HCT116 (cell line): ENCODE data around the gene KYAT1. TPM values are rescaled to one million over a fixed set of nuclear protein-coding genes. Genes with fewer than 3 reads are reported as not detected.

ENCODE experiments used
- ATAC-seq: fragments of 200-7000 bp; cut with Tn5 transposase; 2 replicates; pipeline ENCODE4 v1.9.1; 2020; ENCODE audit warnings: mild to moderate bottlenecking, moderate library complexity
- BruUV-seq: library from RNA; stranded (reverse); fragments of 400-500 nt; replicated peaks from 2 replicates; lab custom pipeline; 2021; lab: Mats Ljungman, UMichigan
- CTCF ChIA-PET: fragments of 300-600 bp; sonication (Branson Sonifier 250); formaldehyde crosslinking; loops from one replicate; lab custom pipeline; 2021; ENCODE audit warnings: antibody characterized with exemption; lab: Charles Lee
- POLR2A ChIA-PET: fragments of 300-600, 350-600 bp; sonication (Branson Sonifier 250); formaldehyde crosslinking; loops from one replicate; lab custom pipeline; 2021; ENCODE audit warnings: antibody characterized with exemption; lab: Charles Lee
- RAD21 ChIA-PET, 2 experiments: fragments of 300-600 bp; sonication (Branson Sonifier 250); formaldehyde crosslinking; loops; one replicate each; lab custom pipeline; 2023; ENCODE audit warnings: low total read pairs in 2 of 2; ENCODE audit not compliant: uncharacterized antibody in 2 of 2, unreplicated experiment in 2 of 2, low non-redundant PET in 1 of 2; lab: Charles Lee
- DNase-seq: peaks from one replicate; pipeline ENCODE4 v3.0.0-alpha.2; 2010; ENCODE audit warnings: low read depth, low spot score
- H2AFZ ChIP-seq: fragments of 200-600 bp; shearing (Covaris generic), sonication (generic); 2 replicates; pipeline ENCODE4 v1.6.1; 2017; ENCODE audit warnings: low read depth, mixed run types, mixed read lengths, antibody characterized with exemption, low read length; ENCODE audit not compliant: poor library complexity, severe bottlenecking
- H3K27ac ChIP-seq: 2 replicates; pipeline ENCODE4 v1.5.1; 2012; ENCODE audit warnings: low read depth, low read length
- H3K27me3 ChIP-seq: fragments of 200-600 bp; sonication (generic); 2 replicates; pipeline ENCODE4 v1.6.1; 2016; ENCODE audit warnings: mixed run types, low read length, mixed read lengths; ENCODE audit not compliant: insufficient read depth
- H3K36me3 ChIP-seq, 2 experiments: fragments of 200-500 bp in 1 of 2; fragments of 200-600 bp in 1 of 2; sonication (Bioruptor generic) in 1 of 2; sonication (generic) in 1 of 2; 2 replicates each; pipeline versions ENCODE4 v1.5.1 to v1.6.1; 2014 to 2016; ENCODE audit warnings: low read length in 2 of 2, inconsistent platforms in 1 of 2, mixed read lengths in 1 of 2, mixed run types in 1 of 2; ENCODE audit not compliant: insufficient read depth in 2 of 2, control insufficient read depth in 1 of 2
- H3K4me1 ChIP-seq, 2 experiments: fragments of 200-600 bp in 1 of 2; sonication (generic) in 1 of 2; 2 replicates each; pipeline versions ENCODE4 v1.5.1 to v1.6.1; 2012 to 2017; ENCODE audit warnings: low read length in 2 of 2, inconsistent platforms in 1 of 2, mild to moderate bottlenecking in 1 of 2, mixed read lengths in 1 of 2, mixed run types in 1 of 2, moderate library complexity in 1 of 2; ENCODE audit not compliant: insufficient read depth in 2 of 2, control insufficient read depth in 1 of 2
- H3K4me2 ChIP-seq: fragments of 200-600 bp; sonication (generic); 2 replicates; pipeline ENCODE4 v1.6.1; 2017; ENCODE audit warnings: mixed run types, low read length, mixed read lengths
- H3K4me3 ChIP-seq, 2 experiments: fragments of 200-600 bp in 1 of 2; sonication (generic) in 1 of 2; replicated peaks in 1 of 2; 2 replicates each; pipeline ENCODE4 v1.5.1; 2011 to 2016; ENCODE audit warnings: low read length in 2 of 2, control low read depth in 1 of 2, low read depth in 1 of 2, mild to moderate bottlenecking in 1 of 2, mixed read lengths in 1 of 2, mixed run types in 1 of 2
- H3K79me2 ChIP-seq: fragments of 200-600 bp; sonication (generic); 2 replicates; pipeline ENCODE4 v1.6.1; 2017; ENCODE audit warnings: mild to moderate bottlenecking, mixed run types, low read length, moderate library complexity, mixed read lengths; ENCODE audit not compliant: insufficient read depth
- H3K9ac ChIP-seq: fragments of 200-600 bp; sonication (generic); 2 replicates; pipeline ENCODE4 v1.6.1; 2016; ENCODE audit warnings: low read length, mixed read lengths
- H3K9me2 ChIP-seq: fragments of 200-600 bp; sonication (generic), shearing (Covaris generic); 2 replicates; pipeline ENCODE4 v1.6.1; 2017; ENCODE audit warnings: mixed run types, mild to moderate bottlenecking, moderate library complexity; ENCODE audit not compliant: insufficient read depth
- H3K9me3 ChIP-seq, 2 experiments: fragments of 200-500 bp in 1 of 2; fragments of 200-600 bp in 1 of 2; sonication (Bioruptor generic) in 1 of 2; sonication (generic) in 1 of 2; 2 replicates each; pipeline ENCODE4 v1.6.1; 2014 to 2017; ENCODE audit warnings: low read length in 2 of 2, mixed read lengths in 2 of 2, inconsistent platforms in 1 of 2, low read depth in 1 of 2, mild to moderate bottlenecking in 1 of 2, mixed run types in 1 of 2, moderate library complexity in 1 of 2; ENCODE audit not compliant: control insufficient read depth in 1 of 2, insufficient read depth in 1 of 2
- H4K20me1 ChIP-seq: fragments of 200-600 bp; sonication (generic), shearing (Covaris generic); 2 replicates; pipeline ENCODE4 v1.6.1; 2017; ENCODE audit warnings: mixed run types, mild to moderate bottlenecking, moderate library complexity; ENCODE audit not compliant: insufficient read depth
- ATF3 ChIP-seq: IDR thresholded peaks from 2 replicates; pipeline ENCODE4 v1.6.1; 2012
- CBX3 ChIP-seq: IDR thresholded peaks from 2 replicates; pipeline ENCODE4 v1.6.1; 2012; ENCODE audit warnings: low read depth
- CEBPB ChIP-seq: IDR thresholded peaks from 2 replicates; pipeline ENCODE4 v1.6.1; 2012; ENCODE audit warnings: low read depth
- CTCF ChIP-seq, 3 experiments: fragments of 200-600 bp in 1 of 3; sonication (generic) in 1 of 3; IDR thresholded peaks in 2 of 3; conservative IDR thresholded peaks in 1 of 3; 2 replicates each; pipeline ENCODE4 v1.5.1; 2012 to 2017; ENCODE audit warnings: low read depth in 2 of 3, low read length in 2 of 3, antibody characterized with exemption in 1 of 3, borderline replicate concordance in 1 of 3, control low read depth in 1 of 3, mild to moderate bottlenecking in 1 of 3, mixed read lengths in 1 of 3, mixed run types in 1 of 3, moderate library complexity in 1 of 3; ENCODE audit not compliant: insufficient read depth in 1 of 3
- EGR1 ChIP-seq: IDR thresholded peaks from 2 replicates; pipeline ENCODE4 v1.6.1; 2012; ENCODE audit warnings: low read depth
- ELF1 ChIP-seq: IDR thresholded peaks from 2 replicates; pipeline ENCODE4 v1.6.1; 2012; ENCODE audit warnings: low read depth, borderline replicate concordance
- FOSL1 ChIP-seq: IDR thresholded peaks from 2 replicates; pipeline ENCODE4 v1.6.1; 2012; ENCODE audit warnings: low read depth
- JUND ChIP-seq: IDR thresholded peaks from 2 replicates; pipeline ENCODE4 v1.6.1; 2012
- POLR2A ChIP-seq: IDR thresholded peaks from 2 replicates; pipeline ENCODE4 v1.7.0; 2011; ENCODE audit warnings: borderline replicate concordance; ENCODE audit not compliant: insufficient read depth, insufficient read length; ENCODE audit errors: extremely low read depth
- POLR2AphosphoS5 ChIP-seq: IDR thresholded peaks from 2 replicates; pipeline ENCODE4 v1.6.1; 2011; ENCODE audit warnings: mild to moderate bottlenecking, low read depth, low read length, moderate library complexity
- RAD21 ChIP-seq: IDR thresholded peaks from 2 replicates; pipeline ENCODE4 v1.6.1; 2012; ENCODE audit warnings: low read depth, mild to moderate bottlenecking
- REST ChIP-seq: IDR thresholded peaks from 2 replicates; pipeline ENCODE4 v1.6.1; 2012; ENCODE audit warnings: low read depth
- SIN3A ChIP-seq: IDR thresholded peaks from 2 replicates; pipeline ENCODE4 v1.6.1; 2012; ENCODE audit warnings: low read depth
- SP1 ChIP-seq: IDR thresholded peaks from 2 replicates; pipeline ENCODE4 v1.6.1; 2012; ENCODE audit warnings: low read depth
- SRF ChIP-seq: IDR thresholded peaks from 2 replicates; pipeline ENCODE4 v1.6.1; 2012; ENCODE audit warnings: low read depth
- TCF7L2 ChIP-seq: IDR thresholded peaks from 2 replicates; pipeline ENCODE4 v1.7.0; 2011; ENCODE audit warnings: borderline replicate concordance, inconsistent platforms; ENCODE audit not compliant: insufficient read depth, insufficient read length; ENCODE audit errors: extremely low read depth
- ZBTB33 ChIP-seq: IDR thresholded peaks from 2 replicates; pipeline ENCODE4 v1.6.1; 2011; ENCODE audit warnings: mild to moderate bottlenecking, low read length, moderate library complexity; ENCODE audit not compliant: insufficient replicate concordance; ENCODE audit errors: extremely low read depth
- ZFX ChIP-seq: fragments of 450-650 bp; IDR thresholded peaks from 2 replicates; pipeline ENCODE4 v1.6.1; 2017
- ZNF274 ChIP-seq: fragments of 200-500 bp; sonication (Bioruptor generic); IDR thresholded peaks from 2 replicates; pipeline ENCODE4 v1.6.1; 2014; ENCODE audit warnings: mild to moderate bottlenecking, low read depth, low read length, inconsistent platforms
- intact Hi-C: fragments of 100-400 bp; cut with micrococcal nuclease; formaldehyde crosslinking; loops from 2 replicates; pipeline ENCODE4 v1.10.0; 2022
- total RNA-seq: library from RNA; stranded (reverse); gene quantifications from one replicate; pipeline ENCODE4 v1.2.1, GENCODE V29; 2021; ENCODE audit not compliant: unreplicated experiment

The KYAT1 gene
- total RNA-seq, 1 experiment from 2014 or later, result 10.1 TPM

DNA sequence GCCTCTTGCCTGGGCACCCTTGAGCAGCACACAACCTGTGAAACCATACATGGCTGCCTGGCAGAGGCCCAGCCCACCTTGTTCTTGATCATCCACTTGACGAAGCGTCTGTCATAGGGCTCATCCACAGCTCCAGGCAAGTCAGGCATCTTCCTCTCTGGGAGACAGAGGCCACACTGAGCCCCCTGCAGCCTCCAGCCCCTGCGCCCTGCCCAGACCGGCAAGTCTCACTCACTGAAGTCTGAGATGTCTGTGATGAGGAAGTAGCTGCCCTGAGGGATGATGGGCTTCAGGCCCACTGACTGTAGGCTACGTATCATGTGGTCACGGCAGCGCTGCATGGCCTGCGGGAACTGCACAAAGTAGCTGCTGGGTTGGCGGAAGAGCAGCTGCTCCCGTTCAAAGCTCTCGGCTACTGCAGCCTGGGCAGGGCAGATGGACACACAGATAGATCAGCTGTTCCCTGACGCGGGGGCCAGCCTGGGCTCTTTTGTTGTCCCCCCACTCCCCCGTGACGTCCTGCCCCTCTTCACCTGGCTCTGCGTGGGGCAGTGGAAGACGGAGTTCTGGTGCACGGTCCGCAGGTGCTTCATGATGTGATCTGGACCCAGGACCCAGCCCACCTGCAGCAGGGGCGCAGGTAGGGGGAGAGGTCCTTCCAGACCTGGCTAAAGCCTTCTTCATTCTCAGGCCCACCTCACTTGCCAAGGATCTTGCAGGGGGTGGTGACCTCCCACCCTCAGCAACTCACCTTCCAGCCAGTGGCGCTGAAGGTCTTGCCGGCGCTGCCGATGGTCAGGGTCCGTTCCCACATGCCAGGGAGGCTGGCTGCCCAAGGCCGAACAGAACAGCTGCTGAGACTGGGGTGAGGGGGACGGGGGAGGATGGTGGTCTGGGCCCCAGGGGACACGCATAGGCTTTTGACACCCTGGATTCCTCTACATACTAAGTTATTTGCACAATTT, 46.2 kb downstream of the KYAT1 start:
- ATAC-seq, result no peak
- no TSS peak for BruUV-seq
- no peak overlapping the region for H3K9ac ChIP-seq

More for the DNA sequence above, 46.2 kb downstream of the KYAT1 start:
- H3K79me2 ChIP-seq, result no peaks in the 10 kb centered on the region
- H3K27me3 ChIP-seq, result no peaks in the 10 kb centered on the region
- H2AFZ ChIP-seq, result no peak overlapping the region
- H4K20me1 ChIP-seq, result no peaks in the 10 kb centered on the region
- no peaks in the 10 kb centered on the region for H3K36me3 ChIP-seq
- no peaks in the 10 kb centered on the region for H3K4me1 ChIP-seq
- POLR2A ChIA-PET, result no interaction called here
- H3K9me3 ChIP-seq, result no peaks in the 10 kb centered on the region
- CTCF ChIA-PET, result interaction anchor here (0.7 kb wide), 1 partner anchor 388 kb away, joined by 7 read pairs; no protein-coding TSS in a partner anchor
- intact Hi-C loops, result no loop called here
- RAD21 ChIA-PET, result no interaction called here
- no peak overlapping the region for H3K4me2 ChIP-seq
- H3K4me3 ChIP-seq, result no peak overlapping the region
- no peak overlapping the region for H3K27ac ChIP-seq
- no peak for DNase-seq
- TF ChIP-seq REST (no peak), ZBTB33 (no peak), JUND (no peak), SIN3A (no peak), RAD21 (no peak), ATF3 (no peak), SRF (no peak), CTCF (IDR thresholded peaks at IDR 0.05 in 2 of 3, conservative IDR thresholded peaks at IDR 0.05 in 1 of 3; ENCODE audit: borderline replicate concordance in 1 of 3, insufficient read depth in 1 of 3, low read depth in 2 of 3, low read length in 2 of 3) (no peak), TCF7L2 (no peak), SP1 (no peak), CBX3 (no peak), POLR2A (no peak), POLR2AphosphoS5 (no peak), CEBPB (no peak), ZNF274 (no peak), ELF1 (no peak), EGR1 (no peak), FOSL1 (no peak), ZFX (no peak)
- H3K9me2 ChIP-seq, result no peaks in the 10 kb centered on the region
